ENCODE measurements around the gene DHRS1. TPM values are rescaled to one million over a fixed set of nuclear protein-coding genes. Genes with fewer than 3 reads are reported as not detected.
A peak's percentile ranks its signal among the peaks of the same experiment; 100 is the strongest.

DHRS1 gene
- total and polyA plus RNA-seq, 3 donors from 2014 or later: 19.2 to 24.6 (median 22.5) TPM

- H3K4me3 ChIP-seq: no peak overlapping the region
- no peak overlapping the region for H3K27ac ChIP-seq
- no peaks in the 10 kb centered on the region for H3K36me3 ChIP-seq (ENCODE audit: low read depth, missing control alignments)
- DNase-seq: no peak
- H3K27me3 ChIP-seq: no peaks in the 10 kb centered on the region
- WGBS, 2 donors: 84 to 86% methylated on average over 3 of the region's 3 CpGs
- intact Hi-C loops (cut with DNase I; ENCODE audit: low total_unique reads): no loop called here
- no peaks in the 10 kb centered on the region for H3K9me3 ChIP-seq
- peaks cover 7% of the 10 kb centered on the region for H3K4me1 ChIP-seq
- no peak for TF ChIP-seq POLR2A (IDR thresholded peaks at IDR 0.05)
- TF ChIP-seq CTCF (IDR thresholded peaks at IDR 0.05): no peak
Measured at GRCh38 chr14:24274101-24274543, 25.5 kb downstream of the DHRS1 start.

GRCh38 chr14:24273422-24273998 is 26.1 kb downstream of the DHRS1 start:
- DNase-seq: no peak
- WGBS, 2 donors: 80 to 96% methylated on average over 3 of the region's 3 CpGs
- Histone ChIP-seq H3K36me3 (ENCODE audit: low read depth, missing control alignments) (no peaks in the 10 kb centered on the region), H3K9me3 (no peaks in the 10 kb centered on the region), H3K4me1 (peaks cover 7% of the 10 kb centered on the region), H3K4me3 (no peak overlapping the region), H3K27ac (no peak overlapping the region), H3K27me3 (no peaks in the 10 kb centered on the region)
- no peak for TF ChIP-seq POLR2A (IDR thresholded peaks at IDR 0.05)
- no peak for TF ChIP-seq CTCF (IDR thresholded peaks at IDR 0.05)
- intact Hi-C loops (cut with DNase I; ENCODE audit: low total_unique reads): no loop called here

GRCh38 chr14:24272467-24272866 is 27.1 kb downstream of the DHRS1 start:
- intact Hi-C loops (cut with DNase I; ENCODE audit: low total_unique reads): no loop called here

GRCh38 chr14:24271834-24272263 is 27.7 kb downstream of the DHRS1 start:
- peaks cover 7% of the 10 kb centered on the region for H3K4me1 ChIP-seq
- intact Hi-C loops (cut with DNase I; ENCODE audit: low total_unique reads): no loop called here
- no peaks in the 10 kb centered on the region for H3K36me3 ChIP-seq (ENCODE audit: low read depth, missing control alignments)
- H3K27me3 ChIP-seq: no peaks in the 10 kb centered on the region
- TF ChIP-seq POLR2A (IDR thresholded peaks at IDR 0.05): no peak
- TF ChIP-seq CTCF (IDR thresholded peaks at IDR 0.05): no peak
- DNase-seq: no peak
- no peaks in the 10 kb centered on the region for H3K9me3 ChIP-seq
- WGBS, 2 donors: 17 to 19% methylated on average over 3 of the region's 3 CpGs
- H3K4me3 ChIP-seq: peak overlapping the region; percentile 83 to 89
- H3K27ac ChIP-seq: peak overlapping the region; percentile 91 to 95

More at GRCh38 chr14:24272467-24272866, 27.1 kb downstream of the DHRS1 start:
- WGBS, 2 donors: 67 to 79% methylated on average over 2 of the region's 2 CpGs
- no peak for DNase-seq
- Histone ChIP-seq H3K36me3 (ENCODE audit: low read depth, missing control alignments) (no peaks in the 10 kb centered on the region), H3K9me3 (no peaks in the 10 kb centered on the region), H3K27ac (no peak overlapping the region), H3K27me3 (no peaks in the 10 kb centered on the region), H3K4me3 (no peak overlapping the region), H3K4me1 (peaks cover 7% of the 10 kb centered on the region)
- TF ChIP-seq CTCF (IDR thresholded peaks at IDR 0.05) (no peak), POLR2A (IDR thresholded peaks at IDR 0.05) (no peak)

All from testis (tissue), 3 donors.